Fibroblast of the aortic adventitia (primary cell): ENCODE measurements around the gene SLC39A9. TPM values are rescaled to one million over a fixed set of nuclear protein-coding genes. Genes with fewer than 3 reads are reported as not detected.

Experiments used
- DNase-seq: peaks from one replicate; pipeline ENCODE4 v3.0.0-alpha.2; 2010; ENCODE audit warnings: low read depth
- H3K4me3 ChIP-seq: 2 replicates; pipeline ENCODE4 v1.5.1; 2011; ENCODE audit warnings: low read depth, mild to moderate bottlenecking, control low read depth, low read length, moderate library complexity
- total RNA-seq: library from RNA; depleted of rRNA; stranded (reverse); fragments of >200 nt; gene quantifications from 2 replicates; pipeline ENCODE4 v1.2.3, GENCODE V29; 2012; ENCODE audit warnings: low replicate concordance
- TF ChIP-seq, protein P1 (sequence below): IDR thresholded peaks from 2 replicates; pipeline ENCODE4 v1.5.1; 2011; ENCODE audit warnings: mild to moderate bottlenecking, low read length, control low read depth, inconsistent platforms; ENCODE audit not compliant: insufficient read depth

SLC39A9 gene
- total RNA-seq, 1 donor: 118 TPM

DNA sequence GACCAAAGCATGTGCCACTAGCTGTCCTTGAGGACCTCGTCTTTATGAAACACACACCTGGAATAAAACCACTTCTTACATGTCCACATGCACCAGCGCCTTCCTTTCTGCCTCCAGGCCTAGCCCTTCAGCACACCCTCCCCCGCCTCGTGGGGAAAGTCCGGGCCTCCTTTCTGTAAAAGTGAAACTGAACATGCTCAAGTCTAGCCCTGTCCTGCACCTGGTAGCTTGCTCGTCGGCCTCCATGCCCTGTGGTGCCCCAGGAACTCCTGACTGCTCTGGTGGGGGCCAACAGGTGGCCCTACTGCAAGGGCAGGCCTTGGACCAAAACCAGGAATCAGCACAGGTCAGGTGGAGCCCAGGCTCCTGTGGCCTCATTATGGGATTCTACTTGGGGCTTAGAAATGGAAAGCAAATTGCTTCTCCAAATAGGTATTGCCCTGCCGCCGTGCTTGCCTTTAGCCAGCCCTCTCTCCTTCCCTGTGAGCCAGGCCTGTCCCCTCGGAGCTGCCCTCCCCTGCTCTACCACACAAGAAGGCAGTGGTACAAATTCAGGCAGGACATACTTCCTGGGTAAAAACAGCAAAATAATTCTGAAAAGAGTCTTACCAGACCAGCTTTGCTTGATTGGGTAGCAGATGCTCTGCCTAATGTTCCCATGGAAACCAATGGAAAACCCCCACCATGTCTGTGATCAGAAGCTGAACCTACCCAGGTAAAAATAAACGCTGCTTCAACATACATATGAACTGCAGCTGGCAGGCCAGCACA, 43.9 kb upstream of the SLC39A9 start:
- TF ChIP-seq, protein P1, sequence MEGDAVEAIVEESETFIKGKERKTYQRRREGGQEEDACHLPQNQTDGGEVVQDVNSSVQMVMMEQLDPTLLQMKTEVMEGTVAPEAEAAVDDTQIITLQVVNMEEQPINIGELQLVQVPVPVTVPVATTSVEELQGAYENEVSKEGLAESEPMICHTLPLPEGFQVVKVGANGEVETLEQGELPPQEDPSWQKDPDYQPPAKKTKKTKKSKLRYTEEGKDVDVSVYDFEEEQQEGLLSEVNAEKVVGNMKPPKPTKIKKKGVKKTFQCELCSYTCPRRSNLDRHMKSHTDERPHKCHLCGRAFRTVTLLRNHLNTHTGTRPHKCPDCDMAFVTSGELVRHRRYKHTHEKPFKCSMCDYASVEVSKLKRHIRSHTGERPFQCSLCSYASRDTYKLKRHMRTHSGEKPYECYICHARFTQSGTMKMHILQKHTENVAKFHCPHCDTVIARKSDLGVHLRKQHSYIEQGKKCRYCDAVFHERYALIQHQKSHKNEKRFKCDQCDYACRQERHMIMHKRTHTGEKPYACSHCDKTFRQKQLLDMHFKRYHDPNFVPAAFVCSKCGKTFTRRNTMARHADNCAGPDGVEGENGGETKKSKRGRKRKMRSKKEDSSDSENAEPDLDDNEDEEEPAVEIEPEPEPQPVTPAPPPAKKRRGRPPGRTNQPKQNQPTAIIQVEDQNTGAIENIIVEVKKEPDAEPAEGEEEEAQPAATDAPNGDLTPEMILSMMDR: no peak
- no peak overlapping the region for H3K4me3 ChIP-seq
- no peak for DNase-seq

- no peak for DNase-seq
- no peak overlapping the region for H3K4me3 ChIP-seq
- TF ChIP-seq, protein P1: no peak
These were observed 43.3 kb upstream of the SLC39A9 start for GRCh38 chr14:69355154-69355597.

GRCh38 chr14:69355607-69356281, 42.7 kb upstream of the SLC39A9 start:
- no peak overlapping the region for H3K4me3 ChIP-seq
- DNase-seq: peak; percentile 91
- TF ChIP-seq, protein P1: no peak

DNA sequence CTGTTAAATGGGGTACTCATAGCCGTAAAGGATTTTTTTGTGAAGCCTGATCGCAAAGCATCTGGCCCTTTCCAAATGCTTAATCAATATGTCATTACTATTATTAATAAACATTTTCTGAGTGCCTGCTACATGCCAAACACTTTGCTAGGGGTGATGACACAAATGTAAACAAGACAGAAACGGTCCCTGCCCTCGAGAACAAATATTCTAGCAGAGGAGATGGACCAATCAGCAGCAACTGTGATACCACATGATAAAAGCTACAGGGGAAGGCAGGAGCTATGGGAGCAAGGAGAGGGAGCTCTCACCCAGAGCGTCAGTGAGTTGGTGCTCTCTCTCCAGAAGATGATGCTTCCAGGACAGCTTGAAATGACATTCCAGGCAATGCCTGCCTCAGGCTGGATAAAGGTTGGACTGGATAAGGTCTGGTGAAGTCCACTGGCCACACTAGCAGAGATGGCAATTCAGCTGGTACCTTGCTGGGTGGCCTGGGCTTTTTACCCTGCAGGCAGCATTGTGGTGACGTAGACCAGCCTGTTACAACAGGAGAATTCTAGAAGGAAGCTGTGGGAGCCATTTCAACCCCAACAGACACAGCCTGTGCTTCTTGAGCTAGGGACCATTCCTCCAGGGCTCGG, 41.5 kb upstream of the SLC39A9 start:
- TF ChIP-seq, protein P1: no peak
- DNase-seq: no peak
- H3K4me3 ChIP-seq: no peak overlapping the region

GRCh38 chr14:69357544-69358200, 40.8 kb upstream of the SLC39A9 start:
- TF ChIP-seq, protein P1: no peak
- DNase-seq: no peak

GRCh38 chr14:69358233-69358963, 40.1 kb upstream of the SLC39A9 start:
- H3K4me3 ChIP-seq: no peak overlapping the region
- TF ChIP-seq, protein P1: no peak
- no peak for DNase-seq

More at GRCh38 chr14:69357544-69358200, 40.8 kb upstream of the SLC39A9 start:
- H3K4me3 ChIP-seq: no peak overlapping the region
